ENCODE results near the gene MTARC1.

Gene MTARC1

DNA sequence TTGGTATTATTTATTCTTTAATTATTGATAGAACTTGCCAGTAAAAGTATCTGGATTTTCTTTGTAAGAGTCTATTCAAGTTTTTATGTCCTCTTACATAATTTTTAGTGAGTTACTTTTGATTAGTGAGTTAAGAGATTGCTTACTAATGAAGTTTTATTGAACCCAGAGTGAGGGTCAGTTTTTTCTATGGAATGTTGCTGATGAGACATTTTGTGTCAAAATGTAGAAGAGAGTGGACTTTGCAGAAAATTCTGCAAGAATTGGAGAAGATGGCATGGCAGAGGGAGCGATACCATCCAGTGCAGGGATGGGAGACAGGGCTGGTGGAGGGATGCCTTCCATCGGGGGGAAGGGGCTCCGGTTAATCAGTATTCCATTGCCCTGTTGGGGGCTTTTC, 27.6 kb upstream of the MTARC1 start:
- no peak for TF ChIP-seq GATA3 (IDR thresholded peaks at IDR 0.05; ENCODE audit: low read depth, low read length)
- no peak for TF ChIP-seq GATA2 (IDR thresholded peaks at IDR 0.05; ENCODE audit: low read depth, low read length)

DNA sequence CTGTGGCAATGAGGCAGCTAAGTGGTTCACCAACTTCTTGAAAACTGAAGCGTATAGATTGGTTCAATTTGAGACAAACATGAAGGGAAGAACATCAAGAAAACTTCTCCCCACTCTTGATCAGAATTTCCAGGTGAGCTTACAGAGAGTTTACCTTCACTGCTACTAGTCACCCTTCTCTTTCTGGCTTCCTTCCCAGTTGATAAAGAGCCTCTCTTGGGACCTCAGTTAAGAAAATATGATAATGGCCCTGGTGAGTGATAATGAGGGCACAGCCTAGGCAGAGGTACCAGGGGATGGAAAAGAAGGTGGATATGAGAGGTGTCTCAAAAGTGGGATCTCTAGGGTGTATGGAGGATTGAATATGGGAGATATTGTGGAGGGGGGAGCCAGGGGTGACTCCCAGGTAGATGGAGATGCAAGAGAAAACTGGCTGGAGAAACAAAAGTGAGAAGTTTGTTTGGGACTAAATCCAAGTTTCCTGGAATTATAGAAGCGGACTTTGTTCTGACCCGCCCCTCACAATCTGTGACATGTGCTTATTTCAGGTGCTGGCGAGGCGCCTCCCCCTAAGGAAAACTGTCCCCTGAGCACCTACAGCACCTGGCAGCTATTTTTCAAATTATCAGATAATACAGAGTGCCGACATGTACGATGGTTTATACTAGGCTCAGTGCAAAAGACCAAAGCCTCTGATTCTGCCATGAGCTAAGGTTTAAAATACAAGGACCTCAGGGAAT, 24.9 kb upstream of the MTARC1 start:
- TF ChIP-seq GATA2 (IDR thresholded peaks at IDR 0.05; ENCODE audit: low read depth, low read length) (no peak), GATA3 (IDR thresholded peaks at IDR 0.05; ENCODE audit: low read depth, low read length) (no peak)

DNA sequence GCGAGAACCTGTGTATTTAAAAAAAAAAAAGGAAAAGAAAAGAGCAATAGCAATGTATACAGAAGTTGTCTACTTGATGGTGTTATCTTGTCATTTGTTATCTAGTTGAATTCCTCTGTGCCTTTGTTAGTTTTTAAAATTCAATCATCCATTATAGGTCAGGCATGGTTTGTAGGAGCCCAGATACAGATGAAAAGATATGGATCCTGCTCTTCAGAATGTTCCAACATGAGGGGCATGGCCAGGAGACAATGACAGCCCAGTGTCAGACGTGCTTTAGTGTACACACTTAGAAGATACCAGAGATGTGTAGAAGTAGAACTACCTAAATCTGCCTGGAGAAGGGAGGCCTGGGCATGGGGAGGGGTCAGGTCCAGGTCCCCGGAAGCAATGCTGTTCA, 22.0 kb upstream of the MTARC1 start:
- TF ChIP-seq GATA2 (IDR thresholded peaks at IDR 0.05; ENCODE audit: low read depth, low read length) (peak; percentile 67), GATA3 (IDR thresholded peaks at IDR 0.05; ENCODE audit: low read depth, low read length) (no peak)

DNA sequence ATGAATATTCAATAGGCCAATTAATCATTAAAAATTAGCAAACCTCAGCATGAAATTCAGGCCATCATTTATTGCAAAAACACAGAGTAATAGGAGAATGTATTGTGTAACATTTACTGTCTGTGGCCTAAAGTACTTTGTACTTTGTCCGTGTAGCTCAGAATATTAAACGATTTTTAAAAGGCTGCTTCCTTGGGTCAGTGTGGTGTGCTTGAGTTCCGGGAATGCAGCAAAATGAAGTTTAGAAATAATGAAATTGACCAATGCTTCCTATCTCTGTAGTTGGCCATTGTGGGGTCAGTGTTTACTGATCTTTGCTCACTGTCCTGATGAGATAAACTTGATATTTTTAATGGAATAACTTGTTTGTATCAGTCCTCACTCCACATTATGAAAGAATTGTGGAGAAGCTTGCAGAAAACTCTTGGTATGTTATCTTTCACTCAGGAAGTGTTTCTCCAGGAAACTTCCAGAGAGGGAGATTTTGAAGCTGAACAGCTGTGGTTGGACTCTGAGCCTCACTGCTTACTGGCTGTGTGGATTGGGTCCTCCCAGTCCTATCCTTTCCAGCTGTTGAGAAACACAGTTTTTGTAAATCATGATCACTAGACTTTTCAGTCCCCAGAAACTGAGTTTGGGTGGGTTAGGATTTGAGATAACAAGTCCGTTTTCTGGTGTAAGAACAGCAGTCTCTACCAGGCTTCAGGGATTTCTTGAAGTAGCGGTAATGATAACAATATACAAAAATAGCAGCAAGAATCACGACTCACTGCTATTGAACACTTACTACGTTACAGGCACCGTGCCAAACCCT, 19.2 kb upstream of the MTARC1 start:
- no peak for TF ChIP-seq GATA2 (IDR thresholded peaks at IDR 0.05; ENCODE audit: low read depth, low read length)
- no peak for TF ChIP-seq GATA3 (IDR thresholded peaks at IDR 0.05; ENCODE audit: low read depth, low read length)

DNA sequence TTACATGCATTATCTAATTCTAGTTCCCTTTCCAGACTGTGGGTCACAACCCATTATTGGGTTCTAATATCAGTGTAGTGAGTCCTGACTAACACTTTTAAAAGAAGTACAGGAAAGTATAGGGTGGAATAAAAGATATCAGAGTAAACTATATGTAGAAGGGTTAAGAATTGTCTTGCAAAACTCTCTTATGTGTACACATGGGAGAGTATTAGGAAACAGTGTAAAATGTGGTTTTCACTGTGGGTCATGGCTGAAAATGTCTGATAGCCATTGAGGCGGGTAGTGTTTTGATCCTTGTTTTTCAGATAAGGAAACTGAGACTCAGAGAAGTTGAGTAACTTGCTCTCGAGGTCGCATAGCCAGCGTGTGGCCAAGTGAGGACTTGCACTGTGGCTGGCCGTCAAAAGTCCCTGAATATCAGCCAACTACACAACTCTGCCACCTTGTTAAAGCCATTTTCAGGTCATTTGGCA, 18.5 kb upstream of the MTARC1 start:
- TF ChIP-seq GATA3 (IDR thresholded peaks at IDR 0.05; ENCODE audit: low read depth, low read length) (no peak), GATA2 (IDR thresholded peaks at IDR 0.05; ENCODE audit: low read depth, low read length) (no peak)

DNA sequence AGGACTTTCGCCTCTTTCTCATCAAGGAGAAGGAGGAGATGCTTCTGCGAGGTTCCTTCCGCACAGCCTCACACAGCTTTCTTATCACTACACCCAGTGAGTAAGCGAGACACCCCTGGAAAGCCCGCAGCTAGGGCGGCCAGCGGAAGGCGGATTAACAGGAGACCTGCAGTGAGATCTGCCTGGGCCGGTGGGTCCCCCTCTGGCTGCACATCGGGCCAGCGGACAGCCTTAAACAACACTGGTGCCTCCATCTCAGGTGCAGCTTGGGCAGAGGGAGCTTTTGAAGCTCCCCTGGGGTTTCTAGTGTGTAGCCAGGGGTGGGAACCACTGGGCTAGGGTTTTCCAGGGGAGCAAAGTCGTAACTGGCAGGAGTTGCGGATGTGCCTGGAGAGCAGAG, 17.5 kb upstream of the MTARC1 start:
- TF ChIP-seq GATA2 (IDR thresholded peaks at IDR 0.05; ENCODE audit: low read depth, low read length), result no peak
- no peak for TF ChIP-seq GATA3 (IDR thresholded peaks at IDR 0.05; ENCODE audit: low read depth, low read length)

DNA sequence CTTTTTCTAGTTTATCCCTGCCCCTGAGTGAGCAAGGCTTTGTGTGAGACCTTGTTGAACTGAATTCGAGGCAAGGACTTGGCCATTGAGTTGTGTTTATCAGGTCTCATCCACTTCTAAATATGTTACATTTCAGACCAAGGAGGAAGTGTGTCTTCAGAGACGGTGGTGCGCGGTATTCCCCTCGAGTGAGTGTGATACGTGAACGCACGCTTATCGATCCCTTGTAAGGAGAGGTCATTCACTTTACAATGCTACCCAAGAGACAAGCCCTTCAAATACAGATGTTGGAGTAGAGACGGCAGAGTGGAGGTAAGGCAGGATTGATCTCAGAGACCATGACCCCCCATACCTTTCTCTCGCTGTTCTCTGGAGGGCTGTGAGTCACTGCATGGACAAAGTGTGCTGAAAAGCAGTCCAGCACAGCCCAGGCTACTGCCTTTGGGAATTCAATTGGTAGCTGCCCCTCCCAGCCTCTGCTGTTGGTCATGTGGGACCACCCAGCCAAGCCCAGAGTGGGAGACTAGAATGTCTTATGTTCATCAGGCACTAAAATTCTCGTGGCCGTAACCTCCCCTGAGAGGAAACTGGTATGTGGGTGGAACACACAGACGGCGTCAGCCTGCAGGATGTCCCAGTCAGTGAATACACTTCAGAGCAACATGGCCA, 16.3 kb upstream of the MTARC1 start:
- TF ChIP-seq GATA2 (IDR thresholded peaks at IDR 0.05; ENCODE audit: low read depth, low read length) (no peak), GATA3 (IDR thresholded peaks at IDR 0.05; ENCODE audit: low read depth, low read length) (no peak)

DNA sequence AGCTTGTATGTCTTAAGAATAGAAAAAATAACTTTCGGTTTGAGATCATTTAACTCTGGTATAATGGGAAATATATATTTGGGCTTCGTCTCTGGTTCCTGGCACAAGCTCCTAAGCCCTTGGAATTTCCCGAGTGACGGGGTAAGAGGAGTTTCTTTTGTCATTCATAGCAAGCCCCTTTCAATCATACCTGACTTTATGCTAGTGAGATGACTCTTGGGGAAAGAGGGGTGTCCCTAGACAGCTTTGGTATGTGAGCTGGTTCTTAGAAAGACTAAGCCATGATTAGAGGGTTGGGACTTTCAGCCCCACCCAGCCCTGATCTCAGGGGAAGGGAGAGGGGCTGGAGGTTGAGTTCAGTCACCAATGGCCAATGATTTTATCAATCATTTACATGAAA, 13.9 kb upstream of the MTARC1 start:
- TF ChIP-seq GATA2 (IDR thresholded peaks at IDR 0.05; ENCODE audit: low read depth, low read length), result no peak
- no peak for TF ChIP-seq GATA3 (IDR thresholded peaks at IDR 0.05; ENCODE audit: low read depth, low read length)

DNA sequence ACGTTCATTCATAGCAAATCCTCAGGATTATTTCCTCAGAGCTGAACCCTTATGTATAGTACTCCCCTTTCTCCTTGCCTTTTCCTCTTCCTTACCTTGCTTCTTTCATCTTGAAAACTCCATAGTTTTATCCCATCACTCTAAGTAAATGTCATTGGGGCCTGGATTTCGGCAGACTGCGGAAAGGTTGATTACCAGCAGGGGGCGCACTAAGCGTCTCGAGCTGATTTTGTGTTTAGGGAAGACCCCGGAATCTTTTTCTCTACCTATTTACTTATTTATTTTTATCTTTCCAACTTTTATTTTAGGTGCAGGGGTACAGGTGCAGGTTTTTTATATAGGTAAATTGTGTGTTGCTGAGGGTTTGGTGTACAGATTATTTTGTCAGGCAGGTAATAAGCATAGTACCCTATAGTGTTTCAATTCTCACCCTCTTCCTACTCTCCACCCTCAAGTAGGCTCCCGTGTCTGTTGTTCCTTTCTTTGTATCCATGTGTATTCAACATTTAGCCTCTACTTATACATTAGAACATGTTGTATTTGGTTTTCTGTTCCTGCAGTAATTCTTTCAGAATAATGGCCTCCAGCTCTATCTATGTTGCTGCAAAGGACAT, 11.4 kb upstream of the MTARC1 start:
- TF ChIP-seq GATA3 (IDR thresholded peaks at IDR 0.05; ENCODE audit: low read depth, low read length), result no peak
- TF ChIP-seq GATA2 (IDR thresholded peaks at IDR 0.05; ENCODE audit: low read depth, low read length), result no peak

DNA sequence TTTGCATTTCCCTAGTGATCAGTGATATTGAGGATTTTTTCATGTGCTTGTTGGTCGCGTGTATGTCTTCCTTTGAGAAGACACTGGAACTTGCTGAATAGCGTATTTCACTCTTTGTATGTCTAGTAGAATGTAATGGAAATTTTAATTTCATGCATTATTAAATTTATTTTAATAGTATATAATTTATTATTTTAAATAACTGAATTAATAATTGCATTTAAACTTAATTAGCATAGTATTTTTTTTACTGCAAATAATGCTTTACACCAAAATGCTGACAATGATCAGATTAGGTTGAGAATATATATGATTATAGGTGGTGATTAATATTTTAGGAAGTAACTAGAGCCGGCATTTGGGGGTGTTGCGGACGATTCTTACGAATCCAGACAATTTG, 10.5 kb upstream of the MTARC1 start:
- no peak for TF ChIP-seq GATA3 (IDR thresholded peaks at IDR 0.05; ENCODE audit: low read depth, low read length)
- TF ChIP-seq GATA2 (IDR thresholded peaks at IDR 0.05; ENCODE audit: low read depth, low read length), result no peak

DNA sequence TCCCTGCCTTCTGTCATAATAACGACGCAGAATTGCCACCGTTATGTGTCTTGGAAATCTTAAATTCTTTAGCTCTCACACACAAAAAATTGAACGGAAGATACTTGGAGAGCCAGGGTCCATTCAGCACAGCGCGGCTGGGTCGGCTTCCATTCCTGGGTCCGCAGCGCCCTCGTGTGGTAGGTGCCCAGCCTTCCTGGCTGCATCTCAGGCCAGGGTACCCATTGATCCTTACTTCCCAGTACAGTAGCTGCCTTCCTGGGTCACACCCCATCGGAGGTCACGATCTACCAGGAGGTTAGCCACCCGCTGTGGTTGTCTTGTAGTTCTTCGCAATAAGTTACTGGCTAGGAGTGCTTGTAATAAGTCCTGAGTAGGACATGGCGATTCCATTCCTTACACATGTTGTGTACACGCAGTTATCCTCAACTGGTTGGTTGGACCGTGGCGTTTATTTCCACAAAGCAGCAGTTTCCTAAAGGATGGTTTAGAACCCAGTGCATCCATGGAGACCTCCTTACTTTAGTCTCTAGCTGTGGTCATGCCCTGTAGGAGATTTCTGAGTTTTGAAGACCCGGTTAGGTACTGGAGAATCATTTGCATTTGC, 9.9 kb upstream of the MTARC1 start:
- TF ChIP-seq GATA3 (IDR thresholded peaks at IDR 0.05; ENCODE audit: low read depth, low read length) (no peak), GATA2 (IDR thresholded peaks at IDR 0.05; ENCODE audit: low read depth, low read length) (no peak)

DNA sequence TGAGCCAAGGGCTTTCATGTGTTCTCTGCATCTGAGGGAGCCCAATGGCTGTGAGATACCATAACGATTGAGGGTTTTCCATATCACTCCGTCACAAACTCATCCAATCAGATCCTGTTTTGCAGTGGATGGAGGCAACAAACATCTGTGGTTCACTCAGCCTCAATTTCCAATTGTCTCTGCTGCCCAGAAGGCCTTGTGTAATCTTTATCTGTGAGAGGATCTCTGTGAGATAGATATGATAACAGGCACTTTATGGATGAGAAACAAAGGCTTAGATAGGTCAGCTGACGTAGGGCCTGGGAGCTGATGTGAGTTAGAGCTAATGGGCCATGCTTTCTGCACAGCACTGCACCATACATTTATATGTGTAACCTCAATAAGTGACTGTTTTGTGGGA, 3.3 kb upstream of the MTARC1 start:
- TF ChIP-seq GATA3 (IDR thresholded peaks at IDR 0.05; ENCODE audit: low read depth, low read length), result peak; percentile 80
- peak; percentile 81 for TF ChIP-seq GATA2 (IDR thresholded peaks at IDR 0.05; ENCODE audit: low read depth, low read length)

DNA sequence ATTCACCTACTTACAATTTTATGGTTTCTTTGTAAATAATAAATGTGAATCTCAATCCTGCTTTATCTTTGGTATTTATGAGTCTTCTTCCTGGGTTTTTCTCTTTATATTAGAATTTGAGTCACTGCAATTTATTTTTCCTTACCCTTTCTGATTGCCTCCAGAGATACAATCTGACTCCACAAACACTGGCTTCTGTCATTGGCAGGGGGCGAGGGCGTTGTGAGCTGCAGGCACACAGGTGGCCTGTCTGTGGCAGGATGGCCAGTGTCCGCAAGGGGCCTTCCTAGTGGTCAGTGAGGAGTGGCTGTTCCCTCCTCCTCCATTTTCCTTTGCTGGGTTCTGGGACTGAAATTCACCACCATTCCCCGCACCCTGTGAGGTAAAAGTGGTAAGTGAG, 2.0 kb upstream of the MTARC1 start:
- TF ChIP-seq GATA3 (IDR thresholded peaks at IDR 0.05; ENCODE audit: low read depth, low read length) (peak; percentile 80), GATA2 (IDR thresholded peaks at IDR 0.05; ENCODE audit: low read depth, low read length) (peak; percentile 91)
